Stromal cell of bone marrow (primary cell): ENCODE results near the gene ACCS.

Experiments
- DNase-seq: peaks from one replicate; pipeline ENCODE4 v3.0.0-alpha.2; 2012; ENCODE audit warnings: low read depth

The ACCS gene

GRCh38 chr11:44090539-44090938, 24.5 kb downstream of the ACCS start:
- DNase-seq, result no peak

GRCh38 chr11:44094260-44094868, 28.3 kb downstream of the ACCS start:
- DNase-seq, result peak; percentile 62

- DNase-seq, result peak; percentile 65
Measured at GRCh38 chr11:44095506-44096359, 29.7 kb downstream of the ACCS start, which contains the start of gene EXT2. Gene EXT2, plus strand, starts transcription at chr11:44095678. Its CDS starts 12,035 bp downstream, at chr11:44107713.

- no peak for DNase-seq
Measured at GRCh38 chr11:44096360-44097185, 30.5 kb downstream of the ACCS start.

DNA sequence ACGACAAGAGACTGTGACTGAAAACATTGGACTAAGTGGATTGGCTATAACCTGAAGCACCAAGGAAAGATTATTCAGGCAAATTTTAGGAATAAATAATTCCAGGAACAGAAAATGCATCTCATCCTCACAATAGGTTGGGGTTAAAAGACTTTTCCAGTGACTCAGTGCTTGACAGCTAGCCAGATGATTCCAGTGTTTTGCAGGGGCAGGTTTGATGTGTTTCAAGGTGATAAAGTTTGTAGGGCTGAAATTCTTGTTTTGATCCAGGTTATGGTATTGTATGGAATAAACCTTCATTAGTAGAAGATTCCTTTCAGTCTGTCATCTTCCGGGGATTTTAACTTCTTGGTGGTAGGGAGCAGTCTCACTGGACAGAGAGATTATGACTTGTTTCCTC, 31.8 kb downstream of the ACCS start:
- no peak for DNase-seq

GRCh38 chr11:44101098-44101497, 35.0 kb downstream of the ACCS start:
- no peak for DNase-seq

DNA sequence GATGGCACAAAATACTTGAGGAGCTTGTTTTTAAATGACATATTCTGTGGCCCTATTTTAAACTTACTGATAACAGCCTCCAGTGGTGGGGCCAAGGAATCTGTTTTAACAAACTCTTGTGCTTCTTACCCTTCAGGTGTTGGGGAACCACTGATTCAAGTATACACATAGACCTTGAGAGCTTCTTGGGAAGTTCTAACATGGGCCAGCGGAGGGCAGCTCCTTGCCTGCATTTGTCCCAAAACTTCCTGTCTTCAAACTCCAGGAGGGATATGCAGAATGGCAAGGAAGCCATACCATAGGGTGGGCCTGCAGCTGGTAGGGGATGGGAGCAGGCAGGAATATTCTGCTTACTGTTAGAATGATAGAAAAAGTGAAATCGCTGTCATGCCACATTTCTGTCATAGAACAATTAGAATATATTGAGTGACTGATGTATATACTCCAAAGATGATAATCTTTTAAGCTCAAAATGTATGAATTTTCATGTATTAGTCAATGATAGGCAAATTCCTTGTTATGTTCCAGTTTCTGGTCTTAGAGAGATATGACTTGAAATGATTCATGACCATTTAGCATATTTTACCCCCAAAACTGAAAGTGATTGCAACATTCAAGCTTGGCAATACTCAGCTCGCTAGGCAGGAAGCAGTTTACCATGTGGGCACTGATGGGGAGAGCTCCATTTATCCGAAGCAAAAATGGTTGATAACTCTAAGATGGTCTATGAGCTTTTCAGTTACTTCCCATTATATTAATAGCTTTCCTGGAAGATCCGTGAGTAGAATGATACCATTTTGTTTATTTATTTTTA, 38.6 kb downstream of the ACCS start:
- DNase-seq, result no peak

DNA sequence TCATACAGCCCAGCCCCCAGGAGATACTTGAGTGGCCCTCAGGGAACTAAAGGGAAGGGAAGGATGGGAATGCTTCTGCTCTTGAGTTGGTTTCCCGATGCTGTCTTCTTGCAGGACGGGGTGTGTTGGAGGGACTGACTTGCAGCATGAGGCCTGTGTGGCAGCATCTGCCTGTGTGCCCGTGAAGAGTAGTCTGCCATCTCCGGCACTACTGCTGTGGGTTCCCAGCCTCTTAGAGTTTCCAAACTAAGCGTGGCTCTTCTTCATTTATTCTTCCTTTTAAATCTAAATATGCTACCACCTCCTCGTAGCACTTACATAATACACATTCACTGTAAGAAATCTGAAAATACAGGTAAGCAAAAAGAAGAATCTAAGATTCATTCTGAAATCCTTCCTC, 42.2 kb downstream of the ACCS start:
- DNase-seq, result no peak

- DNase-seq, result peak; percentile 23
Measured at GRCh38 chr11:44110231-44110679, 44.2 kb downstream of the ACCS start.

DNA sequence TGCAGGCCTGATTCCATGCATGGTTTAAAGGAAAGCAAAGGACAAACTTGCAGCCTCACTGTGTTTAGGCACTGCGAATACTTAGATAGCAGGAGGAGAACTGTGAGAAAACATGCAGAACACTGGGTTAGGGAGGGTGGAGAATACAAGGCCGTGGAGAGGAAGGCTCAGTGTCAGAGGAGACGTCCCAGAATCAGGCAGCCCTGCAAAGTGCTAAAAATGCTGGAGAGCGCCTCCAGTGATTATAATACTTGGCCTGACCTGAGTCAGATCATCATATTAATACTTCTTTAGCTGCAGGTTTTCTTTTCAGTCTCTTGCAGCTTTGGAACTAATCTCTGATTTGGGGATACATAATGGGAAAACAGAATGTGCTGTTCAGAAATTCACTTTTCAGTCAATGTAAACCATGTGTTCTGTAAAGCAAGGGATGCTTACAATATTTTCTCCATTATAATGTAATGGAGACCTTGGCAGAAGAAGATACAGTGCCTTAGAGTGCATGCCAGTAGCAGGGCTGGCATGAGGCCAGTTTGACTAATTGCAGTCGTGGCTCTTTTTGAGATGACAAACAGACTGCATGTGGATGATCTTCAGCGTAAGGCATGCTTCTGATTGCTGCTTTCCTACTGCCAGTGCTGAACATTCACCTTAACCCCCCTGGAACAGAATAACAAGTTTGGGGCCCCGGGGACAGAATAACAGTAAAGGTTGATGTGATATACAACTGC, 46.2 kb downstream of the ACCS start:
- DNase-seq, result peak; percentile 45

DNA sequence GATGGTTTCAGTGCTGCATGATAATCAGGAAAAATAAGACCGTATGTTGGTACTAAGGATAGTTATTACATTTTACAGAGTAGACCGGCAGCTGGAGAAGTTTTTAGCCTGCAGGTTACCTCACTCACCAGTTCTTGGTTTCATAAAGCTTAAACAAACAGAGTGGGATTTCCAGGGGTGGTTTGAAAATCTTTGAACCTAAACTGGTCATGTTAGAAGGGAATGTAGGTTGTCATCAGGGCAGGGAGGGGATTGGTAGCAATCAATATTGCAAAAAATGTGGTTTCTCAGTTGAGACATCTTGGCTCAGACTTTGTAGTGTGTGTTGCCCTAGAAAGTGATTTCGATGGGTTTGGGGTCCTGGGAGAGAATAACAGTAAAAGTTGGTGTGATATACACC, 46.9 kb downstream of the ACCS start:
- DNase-seq, result no peak

GRCh38 chr11:44113572-44113971, 47.5 kb downstream of the ACCS start:
- DNase-seq, result no peak

DNA sequence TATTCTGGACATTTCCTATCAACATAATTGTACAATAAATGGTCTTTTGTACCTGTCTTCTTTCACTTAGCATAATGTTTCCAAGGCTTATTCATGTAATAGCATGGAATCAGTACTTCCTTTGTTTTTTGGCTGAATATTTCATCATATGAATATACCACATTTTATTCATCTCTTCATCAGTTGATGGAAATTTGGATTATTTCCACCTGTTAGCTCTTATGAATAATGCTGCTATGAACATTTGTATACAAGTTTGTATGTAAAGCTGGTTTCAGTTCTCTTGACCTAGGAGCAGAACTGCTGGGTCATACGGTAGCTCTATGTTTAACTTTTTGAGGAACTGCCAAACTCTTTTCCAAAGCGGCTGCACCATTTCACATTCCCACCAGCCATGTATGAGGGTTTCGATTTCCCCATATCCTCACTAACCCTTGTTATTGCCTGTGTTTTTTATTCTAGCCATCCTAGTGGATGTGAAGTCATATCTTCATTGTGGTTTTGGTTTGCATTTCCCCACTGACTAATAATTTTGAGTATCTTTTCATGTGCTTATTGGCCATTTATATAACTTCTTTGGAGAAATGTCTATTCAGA, 50.3 kb downstream of the ACCS start:
- no peak for DNase-seq

DNA sequence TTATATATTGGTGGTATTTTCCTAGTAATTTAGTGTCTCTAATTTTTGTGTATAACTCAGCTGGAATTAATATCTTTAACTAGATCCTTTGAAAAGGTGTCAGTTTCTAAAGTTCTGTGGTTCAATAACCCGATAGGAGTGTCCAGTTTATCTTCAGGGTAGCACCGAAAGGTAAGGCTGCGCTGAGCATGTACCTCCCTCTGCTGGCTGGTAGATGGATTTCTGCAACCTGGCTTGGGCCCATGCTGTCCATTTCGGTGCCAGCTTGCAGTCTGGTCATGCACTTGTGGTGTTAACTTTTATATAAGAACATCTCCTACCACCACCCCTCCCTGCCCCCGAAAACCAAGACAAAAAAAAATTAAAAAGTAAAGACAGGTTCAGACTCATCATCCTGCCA, 54.1 kb downstream of the ACCS start:
- DNase-seq, result no peak

- no peak for DNase-seq
Measured at GRCh38 chr11:44125598-44125997, 59.5 kb downstream of the ACCS start.

GRCh38 chr11:44126304-44126703, 60.2 kb downstream of the ACCS start:
- DNase-seq, result no peak

DNA sequence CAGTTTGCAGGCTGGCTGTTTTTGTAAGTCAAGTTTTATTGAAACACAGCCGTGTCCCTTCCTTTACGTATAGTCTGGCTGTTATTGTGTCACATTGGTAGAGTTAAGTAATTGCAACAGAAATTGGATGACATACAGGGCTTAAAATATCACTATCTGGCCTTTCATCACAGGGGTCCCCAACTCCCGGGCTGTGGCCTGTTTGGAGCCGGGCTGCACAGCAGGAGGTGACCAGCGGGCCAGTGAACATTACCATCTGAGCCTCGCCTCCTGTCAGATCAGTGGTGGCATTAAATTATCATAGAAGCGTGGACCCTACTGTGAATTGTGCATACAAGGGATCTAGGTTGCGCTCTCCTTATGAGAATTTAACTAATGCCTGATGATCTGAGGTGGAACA, 61.1 kb downstream of the ACCS start:
- no peak for DNase-seq

- no peak for DNase-seq
Measured at GRCh38 chr11:44128729-44129128, 62.7 kb downstream of the ACCS start.

DNA sequence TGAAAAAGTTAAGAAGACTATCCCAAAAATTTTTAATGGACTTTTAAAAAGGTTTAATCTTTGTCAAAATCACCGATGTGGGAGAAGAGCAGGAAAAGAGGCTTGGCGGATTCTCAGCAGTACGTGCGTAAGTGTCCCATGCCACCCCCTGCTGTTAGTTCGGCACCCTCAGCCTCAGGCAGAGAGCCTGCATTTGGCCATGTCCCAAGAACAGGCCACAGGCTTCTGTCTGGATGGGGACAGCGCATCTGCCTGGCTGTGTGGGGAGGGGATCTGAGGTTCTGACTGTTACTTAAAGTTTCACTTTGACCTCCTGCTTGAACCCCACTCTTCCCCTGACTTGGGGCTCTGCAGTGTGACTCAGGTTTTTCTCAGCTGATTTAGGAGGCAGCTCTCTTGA, 64.7 kb downstream of the ACCS start:
- no peak for DNase-seq

- no peak for DNase-seq
Measured at GRCh38 chr11:44133335-44133946, 67.4 kb downstream of the ACCS start.
